HepG2 (cell line): ENCODE data around the gene COX7C. TPM values are rescaled to one million over a fixed set of nuclear protein-coding genes. Genes with fewer than 3 reads are reported as not detected.

ENCODE experiments used
- ATAC-seq: fragments of 200-7000 bp; cut with Tn5 transposase; 3 replicates; pipeline ENCODE4 v1.9.1; 2020; ENCODE audit warnings: mild to moderate bottlenecking, moderate library complexity
- BruUV-seq: library from RNA; stranded (reverse); fragments of 400-500 nt; replicated peaks from 2 replicates; lab custom pipeline; 2021; lab: Mats Ljungman, UMichigan
- CTCF ChIA-PET: fragments of 300-600 bp; formaldehyde crosslinking; extraction: SDS; loops from one replicate; lab custom pipeline; 2021; ENCODE audit warnings: low total read pairs, inconsistent platforms, low intra/inter-chr PET ratio; lab: Yijun Ruan, JAX
- POLR2A ChIA-PET: fragments of 350-600 bp; sonication (Branson Sonifier 250); formaldehyde crosslinking; loops from one replicate; lab custom pipeline; 2020; ENCODE audit warnings: antibody characterized with exemption, inconsistent platforms; lab: Yijun Ruan, JAX
- DNase-seq: peaks from one replicate; pipeline ENCODE4 v3.0.0-alpha.2; 2015; ENCODE audit warnings: low spot score
- FAIRE-seq: peaks from 3 replicates; lab custom pipeline; 2011; peaks lifted over from hg19 to GRCh38; lab: Jason Lieb, UNC
- H2AFZ ChIP-seq: one replicate; pipeline ENCODE4 v1.6.1; 2011; ENCODE audit warnings: low read length, inconsistent platforms
- H3K27ac ChIP-seq: fragments of 300-600 bp; 3 replicates; pipeline ENCODE4 v1.8.0; 2011; ENCODE audit warnings: mixed run types, mild to moderate bottlenecking, mixed read lengths, low read length, inconsistent platforms; ENCODE audit not compliant: insufficient read depth; ENCODE audit errors: extremely low read length
- H3K27me3 ChIP-seq, 2 experiments: fragments of 200-600 bp in 1 of 2; 2 replicates in 1 of 2; 3 replicates in 1 of 2; pipeline versions ENCODE4 v1.6.0 to v1.8.0; 2011; ENCODE audit warnings: low read length in 2 of 2, mild to moderate bottlenecking in 2 of 2, moderate library complexity in 2 of 2, inconsistent platforms in 1 of 2; ENCODE audit not compliant: insufficient read depth in 2 of 2, control insufficient read depth in 1 of 2
- H3K36me3 ChIP-seq, 2 experiments: fragments of 200-600 bp in 1 of 2; replicated peaks in 1 of 2; 2 replicates in 1 of 2; 3 replicates in 1 of 2; pipeline versions ENCODE4 v1.5.1 to v1.8.0; 2011; ENCODE audit warnings: low read length in 2 of 2, inconsistent platforms in 1 of 2; ENCODE audit not compliant: insufficient read depth in 2 of 2, control insufficient read depth in 1 of 2
- H3K4me1 ChIP-seq: 2 replicates; pipeline ENCODE4 v1.5.1; 2012; ENCODE audit warnings: low read length, inconsistent platforms; ENCODE audit not compliant: insufficient read depth
- H3K4me2 ChIP-seq: 2 replicates; pipeline ENCODE4 v1.6.0; 2011; ENCODE audit warnings: low read depth, low read length, inconsistent platforms
- H3K4me3 ChIP-seq, 3 experiments: fragments of 200-600 bp in 1 of 3; sonication (generic), shearing (Covaris generic) in 1 of 3; replicated peaks in 1 of 3; 2 replicates each; pipeline ENCODE4 v1.5.1; 2011 to 2016; ENCODE audit warnings: low read length in 3 of 3, inconsistent platforms in 2 of 3, low read depth in 2 of 3, mild to moderate bottlenecking in 2 of 3, control low read depth in 1 of 3, mixed read lengths in 1 of 3; ENCODE audit not compliant: insufficient read depth in 1 of 3
- H3K79me2 ChIP-seq: one replicate; pipeline ENCODE4 v1.6.1; 2011; ENCODE audit warnings: low read length, inconsistent platforms; ENCODE audit not compliant: insufficient read depth
- H3K9ac ChIP-seq: 2 replicates; pipeline ENCODE4 v1.6.0; 2011; ENCODE audit warnings: mild to moderate bottlenecking, low read depth, low read length, inconsistent platforms; ENCODE audit not compliant: insufficient read depth
- H3K9me3 ChIP-seq: 2 replicates; pipeline ENCODE4 v1.5.1; 2012; ENCODE audit warnings: mild to moderate bottlenecking, low read length
- H4K20me1 ChIP-seq: 2 replicates; pipeline ENCODE4 v1.6.0; 2011; ENCODE audit warnings: inconsistent platforms, mild to moderate bottlenecking, low read length, moderate library complexity; ENCODE audit not compliant: insufficient read depth
- ERF ChIP-seq: IDR thresholded peaks from 2 replicates; pipeline ENCODE4 v1.6.1; 2018; ENCODE audit warnings: missing biosample characterization, missing genetic modification reagents
- GZF1 ChIP-seq: sonication (generic); formaldehyde crosslinking; IDR thresholded peaks from 2 replicates; pipeline ENCODE4 v1.5.1; 2020; ENCODE audit warnings: mild to moderate bottlenecking, missing genetic modification reagents
- ISL2 ChIP-seq: sonication (generic); formaldehyde crosslinking; IDR thresholded peaks from 2 replicates; pipeline ENCODE4 v1.5.0; 2020; ENCODE audit warnings: missing genetic modification reagents
- KDM6A ChIP-seq: IDR thresholded peaks from 2 replicates; pipeline ENCODE4 v1.6.1; 2016; ENCODE audit warnings: low read depth
- NFRKB ChIP-seq: fragments of 450-650 bp; IDR thresholded peaks from 2 replicates; pipeline ENCODE4 v1.6.1; 2017
- PLRG1 ChIP-seq: fragments of 450-650 bp; conservative IDR thresholded peaks from 2 replicates; pipeline ENCODE4 v1.6.1; 2016
- POLR2A ChIP-seq, 2 experiments: IDR thresholded peaks; 2 replicates each; pipeline ENCODE4 v1.6.1; 2011; ENCODE audit warnings: low read depth in 2 of 2, low read length in 2 of 2, mild to moderate bottlenecking in 1 of 2, moderate library complexity in 1 of 2; ENCODE audit not compliant: insufficient read depth in 1 of 2
- TCF7L2 ChIP-seq: IDR thresholded peaks from 2 replicates; pipeline ENCODE4 v1.6.1; 2011; ENCODE audit warnings: mild to moderate bottlenecking, low read depth, low read length, moderate library complexity
- ZNF224 ChIP-seq: sonication (generic); formaldehyde crosslinking; IDR thresholded peaks from 2 replicates; pipeline ENCODE4 v1.5.0; 2020; ENCODE audit warnings: mild to moderate bottlenecking, missing genetic modification reagents
- ZNF253 ChIP-seq: sonication (generic); formaldehyde crosslinking; IDR thresholded peaks from 2 replicates; pipeline ENCODE4 v1.8.0; 2022; ENCODE audit warnings: mild to moderate bottlenecking, missing genetic modification reagents, borderline replicate concordance
- ZNF432 ChIP-seq: sonication (generic); formaldehyde crosslinking; IDR thresholded peaks from 2 replicates; pipeline ENCODE4 v1.5.0; 2020; ENCODE audit warnings: missing genetic modification reagents, mild to moderate bottlenecking, borderline replicate concordance
- ZSCAN31 ChIP-seq: sonication (generic); formaldehyde crosslinking; IDR thresholded peaks from 2 replicates; pipeline ENCODE4 v1.5.0; 2020; ENCODE audit warnings: low read depth, mild to moderate bottlenecking, missing genetic modification reagents
- WGBS: methylation state at CpG from one replicate; pipeline ENCODE4 v1.1.6; 2017; ENCODE audit warnings: low lambda C conversion rate; 5-methylcytosine and 5-hydroxymethylcytosine counted together
- in situ Hi-C: cut with HindIII; loops from 2 replicates; pipeline ENCODE4 v1.10.0; 2017; ENCODE audit warnings: low pct_unique_long_range_greater_than_20kb; ENCODE audit not compliant: extremely low pct_ligation_motif_present
- intact Hi-C: fragments of 100-400 bp; cut with micrococcal nuclease; formaldehyde crosslinking; loops from one replicate; pipeline ENCODE4 v1.10.0; 2022; ENCODE audit not compliant: unreplicated experiment
- polyA plus RNA-seq, 8 experiments: library from polyadenylated mRNA; depleted of rRNA in 3 of 8; stranded (reverse) in 7 of 8; unstranded in 1 of 8; fragments of >200 nt; fragmentation: Illumina TruSeq in 4 of 8; extraction: Trizol in 4 of 8; gene quantifications; 2 replicates each; pipeline versions ENCODE4 v1.2.1 to v1.2.3, GENCODE V29; 2011 to 2016; ENCODE audit warnings: low read depth in 4 of 8, missing spikeins in 1 of 8, mixed read lengths in 1 of 8; ENCODE audit not compliant: insufficient read depth in 1 of 8
- total RNA-seq, 5 experiments: library from RNA; depleted of rRNA; stranded (reverse); fragments of >200 nt; fragmentation: Illumina TruSeq; extraction: Trizol; gene quantifications; 2 replicates each; pipeline ENCODE4 v1.2.3, GENCODE V29; 2016; ENCODE audit warnings: low read depth in 1 of 5
- TF ChIP-seq, protein P1 (sequence below): sonication (generic); formaldehyde crosslinking; IDR thresholded peaks from 2 replicates; pipeline ENCODE4 v1.9.0; 2021; ENCODE audit warnings: missing genetic modification reagents, mild to moderate bottlenecking, borderline replicate concordance
- TF ChIP-seq, protein P2 (sequence below): sonication (generic); formaldehyde crosslinking; IDR thresholded peaks from 2 replicates; pipeline ENCODE4 v1.4.0; 2020; ENCODE audit warnings: mild to moderate bottlenecking, missing genetic modification reagents
- TF ChIP-seq, protein P3 (sequence below): sonication (generic); formaldehyde crosslinking; IDR thresholded peaks from 2 replicates; pipeline ENCODE4 v1.4.0; 2020; ENCODE audit warnings: missing genetic modification reagents
- TF ChIP-seq, protein P4 (sequence below): sonication (generic); formaldehyde crosslinking; IDR thresholded peaks from 2 replicates; pipeline ENCODE4 v1.9.0; 2021; ENCODE audit warnings: missing genetic modification reagents, borderline replicate concordance
- TF ChIP-seq, protein P5 (sequence below): sonication (generic); formaldehyde crosslinking; IDR thresholded peaks from 2 replicates; pipeline ENCODE4 v1.8.1; 2023; ENCODE audit warnings: missing genetic modification reagents, mild to moderate bottlenecking, borderline replicate concordance
- TF ChIP-seq, protein P6 (sequence below): IDR thresholded peaks from 2 replicates; pipeline ENCODE4 v1.6.1; 2018; ENCODE audit warnings: missing genetic modification reagents
- TF ChIP-seq, protein P7 (sequence below): sonication (generic); formaldehyde crosslinking; conservative IDR thresholded peaks from 2 replicates; pipeline ENCODE4 v1.8.0; 2022; ENCODE audit warnings: low read depth, missing genetic modification reagents

Gene COX7C
- total and polyA plus RNA-seq, 2 of the 13 experiments (the other 11 are each of a cell fraction or from before 2014, with no cell fraction given): 538 to 635 TPM

DNA sequence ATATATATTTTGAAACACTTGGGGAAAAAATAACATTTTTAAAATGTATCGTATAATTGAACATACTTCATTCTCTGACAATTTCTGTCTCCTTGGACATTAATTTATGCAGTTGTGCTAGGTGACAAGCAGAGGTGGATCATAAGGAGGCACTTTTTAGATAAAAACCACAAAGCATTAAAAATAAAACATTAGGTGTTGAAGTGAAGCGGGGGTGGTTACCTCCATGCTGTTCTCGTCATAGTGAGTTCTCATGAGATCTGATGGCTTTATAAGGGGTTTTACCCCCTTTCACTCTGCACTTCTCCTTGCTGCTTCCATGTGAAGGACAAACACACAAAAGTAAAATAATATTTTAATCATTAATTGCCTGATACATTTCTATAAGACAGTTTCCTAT lies 11.9 kb upstream of the COX7C start:
- Histone ChIP-seq H3K9ac (no peak overlapping the region), H4K20me1 (no peaks in the 10 kb centered on the region), H3K9me3 (no peaks in the 10 kb centered on the region), H3K36me3 (no peaks in the 10 kb centered on the region), H3K4me3 (no peak overlapping the region), H2AFZ (no peak overlapping the region), H3K4me1 (no peaks in the 10 kb centered on the region), H3K27ac (no peak overlapping the region), H3K79me2 (no peaks in the 10 kb centered on the region), H3K4me2 (no peak overlapping the region), H3K27me3 (no peaks in the 10 kb centered on the region)
- DNase-seq (no peak), FAIRE-seq (no peak), ATAC-seq (no peak)
- WGBS: 42% methylated on average over 3 of the region's 3 CpGs
- CTCF ChIA-PET: no interaction called here
- intact Hi-C loops (no loop called here), in situ Hi-C loops (no loop called here)
- POLR2A ChIA-PET: no interaction called here
- no peak for TF ChIP-seq ZSCAN31
- TF ChIP-seq ZNF224 (CRISPR knock-in tag): no peak
- TF ChIP-seq ZNF253 (CRISPR knock-in tag): no peak
- no peak for TF ChIP-seq ZNF432
- TF ChIP-seq, protein P1, sequence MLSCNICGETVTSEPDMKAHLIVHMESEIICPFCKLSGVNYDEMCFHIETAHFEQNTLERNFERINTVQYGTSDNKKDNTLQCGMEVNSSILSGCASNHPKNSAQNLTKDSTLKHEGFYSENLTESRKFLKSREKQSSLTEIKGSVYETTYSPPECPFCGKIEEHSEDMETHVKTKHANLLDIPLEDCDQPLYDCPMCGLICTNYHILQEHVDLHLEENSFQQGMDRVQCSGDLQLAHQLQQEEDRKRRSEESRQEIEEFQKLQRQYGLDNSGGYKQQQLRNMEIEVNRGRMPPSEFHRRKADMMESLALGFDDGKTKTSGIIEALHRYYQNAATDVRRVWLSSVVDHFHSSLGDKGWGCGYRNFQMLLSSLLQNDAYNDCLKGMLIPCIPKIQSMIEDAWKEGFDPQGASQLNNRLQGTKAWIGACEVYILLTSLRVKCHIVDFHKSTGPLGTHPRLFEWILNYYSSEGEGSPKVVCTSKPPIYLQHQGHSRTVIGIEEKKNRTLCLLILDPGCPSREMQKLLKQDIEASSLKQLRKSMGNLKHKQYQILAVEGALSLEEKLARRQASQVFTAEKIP (CRISPR knock-in tag): no peak
- TF ChIP-seq, protein P2, sequence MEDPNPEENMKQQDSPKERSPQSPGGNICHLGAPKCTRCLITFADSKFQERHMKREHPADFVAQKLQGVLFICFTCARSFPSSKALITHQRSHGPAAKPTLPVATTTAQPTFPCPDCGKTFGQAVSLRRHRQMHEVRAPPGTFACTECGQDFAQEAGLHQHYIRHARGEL (CRISPR knock-in tag): no peak
- TF ChIP-seq POLR2A (IDR thresholded peaks at IDR 0.05; ENCODE audit: insufficient read depth in 1 of 2, low read depth in 2 of 2, low read length in 2 of 2): no peak
- TF ChIP-seq, protein P3, sequence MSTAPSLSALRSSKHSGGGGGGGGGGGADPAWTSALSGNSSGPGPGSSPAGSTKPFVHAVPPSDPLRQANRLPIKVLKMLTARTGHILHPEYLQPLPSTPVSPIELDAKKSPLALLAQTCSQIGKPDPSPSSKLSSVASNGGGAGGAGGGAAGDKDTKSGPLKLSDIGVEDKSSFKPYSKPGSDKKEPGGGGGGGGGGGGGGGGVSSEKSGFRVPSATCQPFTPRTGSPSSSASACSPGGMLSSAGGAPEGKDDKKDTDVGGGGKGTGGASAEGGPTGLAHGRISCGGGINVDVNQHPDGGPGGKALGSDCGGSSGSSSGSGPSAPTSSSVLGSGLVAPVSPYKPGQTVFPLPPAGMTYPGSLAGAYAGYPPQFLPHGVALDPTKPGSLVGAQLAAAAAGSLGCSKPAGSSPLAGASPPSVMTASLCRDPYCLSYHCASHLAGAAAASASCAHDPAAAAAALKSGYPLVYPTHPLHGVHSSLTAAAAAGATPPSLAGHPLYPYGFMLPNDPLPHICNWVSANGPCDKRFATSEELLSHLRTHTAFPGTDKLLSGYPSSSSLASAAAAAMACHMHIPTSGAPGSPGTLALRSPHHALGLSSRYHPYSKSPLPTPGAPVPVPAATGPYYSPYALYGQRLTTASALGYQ (CRISPR knock-in tag): no peak
- no peak for TF ChIP-seq PLRG1
- no peak for TF ChIP-seq ERF (CRISPR knock-in tag)
- no peak for TF ChIP-seq KDM6A (CRISPR knock-in tag)
- TF ChIP-seq, protein P4, sequence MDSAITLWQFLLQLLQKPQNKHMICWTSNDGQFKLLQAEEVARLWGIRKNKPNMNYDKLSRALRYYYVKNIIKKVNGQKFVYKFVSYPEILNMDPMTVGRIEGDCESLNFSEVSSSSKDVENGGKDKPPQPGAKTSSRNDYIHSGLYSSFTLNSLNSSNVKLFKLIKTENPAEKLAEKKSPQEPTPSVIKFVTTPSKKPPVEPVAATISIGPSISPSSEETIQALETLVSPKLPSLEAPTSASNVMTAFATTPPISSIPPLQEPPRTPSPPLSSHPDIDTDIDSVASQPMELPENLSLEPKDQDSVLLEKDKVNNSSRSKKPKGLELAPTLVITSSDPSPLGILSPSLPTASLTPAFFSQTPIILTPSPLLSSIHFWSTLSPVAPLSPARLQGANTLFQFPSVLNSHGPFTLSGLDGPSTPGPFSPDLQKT: no peak
- no peak for TF ChIP-seq ISL2 (CRISPR knock-in tag)
- TF ChIP-seq, protein P5, sequence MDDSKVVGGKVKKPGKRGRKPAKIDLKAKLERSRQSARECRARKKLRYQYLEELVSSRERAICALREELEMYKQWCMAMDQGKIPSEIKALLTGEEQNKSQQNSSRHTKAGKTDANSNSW (CRISPR knock-in tag): no peak
- no peak for TF ChIP-seq TCF7L2
- TF ChIP-seq, protein P6, sequence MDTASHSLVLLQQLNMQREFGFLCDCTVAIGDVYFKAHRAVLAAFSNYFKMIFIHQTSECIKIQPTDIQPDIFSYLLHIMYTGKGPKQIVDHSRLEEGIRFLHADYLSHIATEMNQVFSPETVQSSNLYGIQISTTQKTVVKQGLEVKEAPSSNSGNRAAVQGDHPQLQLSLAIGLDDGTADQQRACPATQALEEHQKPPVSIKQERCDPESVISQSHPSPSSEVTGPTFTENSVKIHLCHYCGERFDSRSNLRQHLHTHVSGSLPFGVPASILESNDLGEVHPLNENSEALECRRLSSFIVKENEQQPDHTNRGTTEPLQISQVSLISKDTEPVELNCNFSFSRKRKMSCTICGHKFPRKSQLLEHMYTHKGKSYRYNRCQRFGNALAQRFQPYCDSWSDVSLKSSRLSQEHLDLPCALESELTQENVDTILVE (CRISPR knock-in tag): no peak
- no peak for TF ChIP-seq GZF1 (CRISPR knock-in tag)
- TF ChIP-seq, protein P7, sequence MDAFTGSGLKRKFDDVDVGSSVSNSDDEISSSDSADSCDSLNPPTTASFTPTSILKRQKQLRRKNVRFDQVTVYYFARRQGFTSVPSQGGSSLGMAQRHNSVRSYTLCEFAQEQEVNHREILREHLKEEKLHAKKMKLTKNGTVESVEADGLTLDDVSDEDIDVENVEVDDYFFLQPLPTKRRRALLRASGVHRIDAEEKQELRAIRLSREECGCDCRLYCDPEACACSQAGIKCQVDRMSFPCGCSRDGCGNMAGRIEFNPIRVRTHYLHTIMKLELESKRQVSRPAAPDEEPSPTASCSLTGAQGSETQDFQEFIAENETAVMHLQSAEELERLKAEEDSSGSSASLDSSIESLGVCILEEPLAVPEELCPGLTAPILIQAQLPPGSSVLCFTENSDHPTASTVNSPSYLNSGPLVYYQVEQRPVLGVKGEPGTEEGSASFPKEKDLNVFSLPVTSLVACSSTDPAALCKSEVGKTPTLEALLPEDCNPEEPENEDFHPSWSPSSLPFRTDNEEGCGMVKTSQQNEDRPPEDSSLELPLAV (CRISPR knock-in tag): no peak
- TF ChIP-seq NFRKB: no peak
- no TSS peak for BruUV-seq
